ENCODE results near the gene CKLF.

GRCh38 chr16:66515596-66516508 is 36.5 kb upstream of the CKLF start:
- TF ChIP-seq CREM (CRISPR knock-in tag; IDR thresholded peaks at IDR 0.05) (no peak), PREB (CRISPR knock-in tag; IDR thresholded peaks at IDR 0.05; ENCODE audit: borderline replicate concordance) (no peak), CTCF (IDR thresholded peaks at IDR 0.05) (0 out of 2 replicates have a peak, but pooled peaks have one; percentile 17), E2F1 (CRISPR knock-in tag; IDR thresholded peaks at IDR 0.05) (no peak), NR2C2 (CRISPR knock-in tag; IDR thresholded peaks at IDR 0.05) (no peak), IRF2 (CRISPR knock-in tag; IDR thresholded peaks at IDR 0.05; ENCODE audit: borderline replicate concordance, low read depth) (no peak), FOXP1 (CRISPR knock-in tag; IDR thresholded peaks at IDR 0.05; ENCODE audit: borderline replicate concordance) (no peak), MAX (CRISPR knock-in tag; IDR thresholded peaks at IDR 0.05) (no peak), ATF3 (CRISPR knock-in tag; conservative IDR thresholded peaks at IDR 0.05) (no peak), ATF1 (CRISPR knock-in tag; IDR thresholded peaks at IDR 0.05) (no peak), ZBTB21 (CRISPR knock-in tag; IDR thresholded peaks at IDR 0.05; ENCODE audit: borderline replicate concordance) (no peak), USF2 (CRISPR knock-in tag; IDR thresholded peaks at IDR 0.05) (no peak)

All from WTC11 (cell line).